Measurements from ENCODE around the gene ANTXR1.
A peak's percentile ranks its signal among the peaks of the same experiment; 100 is the strongest.

Gene ANTXR1

DNA sequence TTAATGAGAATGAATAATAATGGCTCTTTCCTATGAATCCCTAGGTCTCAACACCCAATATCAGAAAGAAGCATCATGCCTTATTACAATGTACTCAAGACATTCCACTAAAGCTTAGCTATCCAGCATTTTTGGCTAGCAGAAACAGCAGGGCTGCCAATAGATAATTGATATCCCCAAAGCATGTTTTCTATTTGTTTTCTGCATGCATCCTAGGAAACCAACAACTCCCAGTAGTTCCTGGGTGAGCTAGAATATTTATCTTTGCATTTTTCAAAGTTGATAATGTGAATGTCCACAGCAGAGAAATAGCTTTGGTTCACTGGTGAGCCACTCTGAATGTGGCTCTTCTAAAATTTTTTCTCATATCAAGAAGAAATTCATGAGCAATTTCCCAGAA lies 5.8 kb upstream of the ANTXR1 start:
- no peak for DNase-seq

DNA sequence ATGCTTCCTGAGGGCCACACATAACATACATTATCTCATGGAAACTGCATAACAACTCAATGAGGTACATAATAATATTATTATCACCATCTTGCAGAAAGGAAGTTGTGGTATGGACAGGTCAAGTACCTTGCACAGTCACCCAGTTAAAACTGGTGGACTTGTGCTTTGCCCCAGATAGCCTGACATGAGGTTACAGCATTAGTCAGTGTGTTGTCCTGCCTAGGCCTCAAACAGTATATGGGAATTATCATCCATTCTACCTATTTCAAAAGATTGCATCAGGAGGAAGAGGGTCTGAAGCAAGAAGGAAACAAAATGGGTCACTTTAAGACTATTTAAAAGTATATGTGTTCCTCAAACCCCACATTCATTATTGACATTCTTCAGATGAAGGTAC lies 5.4 kb upstream of the ANTXR1 start:
- DNase-seq: no peak

DNA sequence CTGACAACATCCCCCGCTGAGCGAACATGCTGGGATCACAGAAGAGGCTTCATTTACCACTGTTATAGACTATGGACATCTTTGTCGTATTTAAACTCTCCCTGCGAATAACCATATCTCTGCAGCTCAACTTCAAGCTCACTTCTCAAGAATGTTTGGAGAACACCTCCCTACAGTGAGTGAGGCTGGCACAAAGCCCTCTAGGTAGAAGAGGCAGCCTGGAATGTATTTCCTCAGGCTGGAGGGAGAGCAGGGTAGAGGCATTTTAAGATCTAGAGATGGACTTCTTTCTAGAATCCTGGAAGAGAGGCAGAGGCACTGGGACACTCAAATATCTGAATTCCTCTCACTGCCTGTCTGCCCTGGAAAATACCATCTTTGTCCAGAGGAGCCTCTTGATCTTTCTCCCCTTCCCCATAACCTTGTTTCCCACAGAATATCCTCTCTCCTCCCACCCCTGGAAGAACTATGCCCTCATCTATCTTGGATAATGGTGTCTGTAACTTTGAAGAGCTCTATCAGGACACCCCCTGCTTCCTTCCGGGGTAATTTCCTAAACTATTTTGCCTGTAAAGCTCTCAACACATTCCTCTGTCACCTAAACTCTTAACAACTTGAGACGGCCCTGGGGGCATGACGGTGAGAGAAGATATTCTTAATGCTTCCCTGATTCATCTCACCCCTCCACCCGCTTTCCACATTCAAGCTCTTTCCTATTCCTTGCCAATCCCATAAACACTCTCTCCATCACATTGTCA lies 2.4 kb upstream of the ANTXR1 start:
- no peak for DNase-seq

DNA sequence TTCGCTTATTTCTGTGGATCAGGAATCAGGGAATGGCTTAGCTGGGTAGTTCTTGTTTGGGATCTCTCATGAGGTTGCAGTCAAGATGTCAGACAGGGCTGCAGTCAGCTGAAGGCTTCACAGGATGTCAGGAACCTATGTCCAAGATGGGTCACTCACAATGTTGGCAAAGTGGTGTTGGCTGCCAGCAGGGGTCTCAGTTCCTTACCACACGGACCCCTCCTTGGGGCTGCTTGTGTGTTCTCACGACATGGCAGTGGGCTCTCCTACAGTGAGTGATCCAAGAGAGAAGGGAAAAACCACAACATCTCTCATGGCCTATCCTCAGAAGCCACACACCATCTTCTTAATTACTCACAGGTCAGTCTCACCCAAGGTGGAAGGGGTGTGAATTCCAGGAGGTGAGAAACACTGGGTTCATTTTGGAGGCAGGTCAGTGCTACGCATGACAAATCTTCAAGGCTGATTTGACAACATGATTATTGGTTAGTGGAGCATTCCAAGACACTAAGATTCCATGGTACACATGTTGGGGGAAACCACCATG lies 1.3 kb upstream of the ANTXR1 start:
- no peak for DNase-seq

DNA sequence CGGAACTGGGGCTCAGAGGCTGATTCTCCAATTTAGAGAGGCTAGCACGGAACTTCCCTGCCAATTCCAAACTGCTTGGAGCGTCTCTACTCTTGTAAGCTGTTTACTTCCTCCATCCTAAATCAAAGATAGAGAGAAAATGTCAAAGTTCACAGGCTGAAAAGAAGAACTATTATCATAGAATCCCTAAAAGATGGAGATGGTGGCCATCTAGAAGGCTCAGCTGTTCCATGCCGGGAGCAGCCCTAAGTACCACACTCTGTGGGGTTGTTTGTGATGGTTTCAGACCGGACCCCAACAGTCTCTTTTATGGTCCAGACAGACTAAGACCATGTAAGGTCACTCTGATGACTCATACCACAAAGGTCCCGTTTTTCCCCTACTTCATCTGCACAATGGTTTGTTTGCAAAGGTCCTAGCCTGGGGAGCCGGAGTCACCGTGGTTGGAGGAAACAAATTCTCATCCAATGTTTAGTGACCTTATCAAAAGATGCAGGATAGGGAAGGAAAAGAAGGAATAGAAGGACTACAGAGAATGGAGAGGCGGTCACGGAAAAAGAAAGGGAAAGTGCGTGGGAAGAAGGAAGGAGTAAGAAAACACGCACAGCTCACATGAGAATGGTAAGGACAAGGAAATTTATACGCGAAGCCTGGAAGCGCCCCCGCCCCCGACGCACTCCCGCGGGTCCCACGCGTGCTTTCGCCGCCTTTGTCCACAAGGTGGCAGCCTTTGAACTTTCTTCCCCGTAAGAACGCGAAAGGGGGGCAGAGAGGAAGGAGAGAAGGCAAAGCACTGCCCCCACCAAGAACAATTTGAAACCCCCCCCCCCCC lies 453 bp upstream of the ANTXR1 start:
- DNase-seq: peak in 2 of 5 experiments; percentile 21 to 26

DNA sequence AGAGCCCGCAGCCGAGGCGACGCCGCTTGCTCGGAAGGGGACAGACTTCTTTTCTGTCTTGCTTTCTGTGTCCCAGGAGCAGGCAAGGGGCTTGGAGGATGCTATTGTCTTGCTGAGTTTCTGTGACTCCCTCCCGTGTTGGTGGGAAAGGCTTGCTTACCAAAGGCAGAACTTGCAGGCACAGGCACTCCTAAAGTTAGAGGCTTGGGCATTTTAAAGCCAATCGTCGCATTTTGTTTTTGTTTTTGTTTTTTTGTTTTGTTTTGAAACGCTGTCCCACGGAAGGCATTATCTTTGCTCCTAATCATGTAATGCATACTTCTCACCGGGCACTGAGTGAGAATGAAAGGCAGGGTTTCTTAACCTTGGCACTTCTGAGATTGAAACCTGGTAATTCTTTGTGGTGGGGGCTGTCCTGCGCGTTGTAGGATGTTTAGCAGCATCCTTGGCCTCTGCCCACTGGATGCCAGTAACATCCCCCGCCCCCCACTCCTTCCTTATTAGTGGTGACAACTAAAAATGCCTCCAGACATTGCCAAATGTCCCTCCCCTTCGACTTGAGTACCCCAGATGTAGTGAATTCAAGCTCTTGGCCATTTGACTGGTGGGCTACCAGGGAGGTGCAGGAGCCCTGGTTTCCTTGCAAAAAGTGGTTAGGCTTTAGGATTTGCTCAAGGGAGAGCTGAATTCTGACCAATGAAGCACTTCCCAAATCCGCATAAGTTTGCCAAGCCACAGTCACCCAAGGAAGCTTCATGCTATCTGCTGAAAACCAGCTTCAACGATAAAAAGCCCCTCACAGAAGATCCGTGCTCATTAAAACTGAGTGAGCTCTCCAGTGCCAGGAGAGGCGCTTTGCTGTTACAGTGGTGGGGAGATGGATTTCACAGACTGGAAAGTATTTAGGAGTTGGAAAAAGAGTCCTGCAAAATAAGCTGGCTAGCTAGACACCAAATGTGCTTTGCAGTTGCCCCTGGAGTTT lies 1.2 kb downstream of the ANTXR1 start:
- DNase-seq: peak in 1 of 5 experiments; percentile 17

DNA sequence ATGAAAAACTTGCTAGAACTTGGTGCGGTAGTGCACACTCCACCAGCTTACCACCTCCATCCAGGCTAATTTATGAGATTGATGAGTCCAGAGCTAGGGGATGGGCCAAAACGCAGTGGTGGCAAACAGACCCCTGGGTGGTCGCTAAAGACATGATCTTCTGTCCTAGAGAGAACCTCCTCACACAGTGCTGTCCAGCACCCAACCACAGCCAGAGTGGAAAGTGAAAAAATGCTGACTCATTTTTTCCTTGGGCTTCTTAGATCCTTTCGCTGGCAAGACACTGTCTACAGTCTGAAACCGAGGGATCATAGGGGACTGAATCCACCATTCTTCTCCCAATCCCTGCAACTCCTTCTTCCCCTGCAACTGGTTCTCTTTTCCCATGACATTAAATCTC lies 4.1 kb downstream of the ANTXR1 start:
- DNase-seq: no peak

DNA sequence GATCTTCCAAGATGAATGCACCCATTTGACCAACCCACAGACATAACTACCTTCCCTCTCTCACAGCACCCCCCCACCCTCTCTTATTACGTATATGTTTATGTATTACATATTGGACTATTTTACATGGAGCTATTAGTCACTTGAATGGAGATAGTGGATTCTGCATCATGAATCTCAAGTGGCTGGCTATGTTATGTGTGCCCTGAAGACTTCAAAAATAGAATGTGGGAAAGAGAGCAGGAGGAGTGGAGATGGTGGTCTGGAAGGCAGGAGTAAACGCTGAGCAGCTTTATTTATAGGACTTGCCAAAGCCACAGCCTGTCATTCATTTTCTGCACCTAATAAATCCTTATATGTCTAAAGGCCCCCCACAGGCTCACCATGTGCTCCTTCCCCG lies 4.9 kb downstream of the ANTXR1 start:
- DNase-seq: no peak

DNA sequence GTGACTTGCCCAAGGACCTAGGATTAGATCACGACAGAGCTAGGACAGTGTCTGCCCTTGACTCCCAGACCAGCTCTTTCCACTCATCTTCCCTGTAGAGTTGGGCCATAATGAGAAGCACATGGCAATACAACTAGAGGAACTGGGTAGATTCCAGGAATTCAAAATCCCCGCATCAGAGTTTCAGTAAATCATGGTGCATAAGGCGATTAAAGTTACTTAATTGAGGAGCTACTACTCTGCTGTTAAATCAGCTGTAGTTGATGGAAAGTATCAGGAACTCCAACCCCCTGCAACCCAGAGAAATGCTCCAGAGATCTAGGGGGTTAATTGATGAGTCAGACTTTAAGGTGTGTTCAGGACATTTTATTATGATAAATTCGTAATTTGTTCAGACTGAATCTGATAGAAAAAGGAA lies 5.7 kb downstream of the ANTXR1 start:
- DNase-seq: no peak

DNA sequence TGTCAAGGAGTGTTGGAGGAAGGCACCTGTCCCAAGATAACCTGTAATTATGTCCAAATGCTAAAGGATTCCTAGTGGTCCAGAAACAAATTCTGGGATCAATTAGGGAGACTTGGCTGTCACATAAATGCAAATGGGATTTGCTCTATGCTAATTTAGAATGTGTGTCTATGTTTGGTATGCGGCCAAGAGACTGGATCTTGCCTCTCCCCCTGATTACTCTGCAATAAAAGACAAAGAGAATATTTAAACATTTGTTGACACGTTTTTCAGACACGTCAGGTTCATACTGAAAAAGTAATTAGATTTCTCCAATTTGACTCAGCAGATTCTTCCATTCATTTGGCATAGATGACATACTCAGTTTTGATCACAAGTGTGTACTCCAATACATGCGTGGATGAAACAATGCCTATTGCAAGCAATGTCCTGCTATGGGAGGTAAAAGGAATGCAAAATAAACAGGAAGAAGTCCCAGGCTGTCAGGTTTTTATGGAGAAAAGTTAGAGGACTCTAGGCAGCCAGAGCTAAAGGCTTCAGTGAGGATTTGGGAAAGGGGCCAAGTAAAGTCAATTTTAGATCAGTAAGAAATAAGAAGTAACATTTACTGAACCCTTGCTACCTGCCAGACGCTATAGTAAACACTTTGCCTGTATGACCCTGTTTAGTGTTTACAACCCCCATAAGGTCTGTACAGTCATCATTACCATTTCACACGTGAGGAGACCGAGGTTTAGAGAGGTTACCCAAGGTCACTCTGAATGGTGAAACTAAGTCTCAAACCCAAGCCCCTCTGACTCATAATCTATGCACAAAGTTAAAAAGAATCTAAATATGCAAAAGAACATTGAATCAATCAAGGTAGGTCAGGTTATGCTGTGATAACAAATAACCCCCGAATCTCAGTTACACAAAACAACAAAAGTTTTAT lies 7.8 kb downstream of the ANTXR1 start:
- DNase-seq: no peak

DNA sequence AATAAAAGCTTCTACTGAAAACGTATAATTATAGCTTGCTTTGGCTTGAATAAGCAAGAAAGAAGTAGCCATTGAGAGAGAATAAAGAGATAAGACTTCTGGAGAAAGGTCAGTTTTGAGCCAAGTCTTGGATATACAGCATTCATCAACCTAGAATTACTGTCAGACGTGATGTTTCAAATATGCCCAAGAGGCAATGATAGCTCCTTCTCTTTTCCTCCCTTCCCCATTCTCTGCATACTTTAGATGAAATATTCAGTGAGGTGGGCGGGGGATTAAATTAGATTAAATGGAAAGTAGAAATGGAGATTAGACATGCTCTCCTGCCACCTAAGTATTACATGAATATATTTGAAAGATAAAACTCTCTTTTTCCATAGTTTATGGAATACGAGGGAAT lies 8.7 kb downstream of the ANTXR1 start:
- DNase-seq: no peak

DNA sequence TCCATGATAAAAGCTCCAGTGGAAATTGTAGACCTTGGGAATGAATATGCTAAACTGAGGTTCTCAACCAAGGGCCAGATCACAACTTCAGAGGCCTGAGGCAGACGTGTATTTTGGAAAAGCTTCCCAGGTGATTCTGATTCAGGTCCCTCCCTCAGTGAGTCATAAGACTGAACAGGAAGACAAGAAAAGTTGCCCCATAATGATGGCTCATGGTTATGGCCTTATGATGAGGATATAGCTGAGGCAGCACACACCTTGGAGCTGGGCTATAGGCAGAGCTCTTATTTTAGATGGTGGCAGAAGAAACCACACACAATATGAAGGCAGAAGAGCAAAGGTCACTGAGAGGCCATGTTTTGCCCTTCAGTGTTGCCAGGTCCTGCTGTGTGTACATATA lies 9.6 kb downstream of the ANTXR1 start:
- no peak for DNase-seq

DNA sequence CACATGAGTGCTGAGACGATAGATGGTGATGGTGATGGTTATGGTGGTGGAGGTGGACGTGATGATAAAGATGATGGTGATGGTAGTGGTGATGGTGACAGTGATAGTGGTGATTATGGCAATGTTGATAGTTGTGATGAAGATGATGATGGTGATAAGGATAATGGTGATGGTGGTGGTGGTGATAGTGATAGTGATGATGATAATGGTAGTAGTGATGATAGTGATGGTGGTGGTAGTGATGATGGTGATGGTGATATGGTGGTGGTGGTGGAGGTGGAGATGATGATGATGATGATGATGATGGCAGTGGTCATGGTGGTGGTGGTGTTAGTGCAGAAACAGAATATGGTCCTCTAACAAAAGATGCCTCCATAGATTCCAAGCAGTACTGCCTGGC lies 10.3 kb downstream of the ANTXR1 start:
- DNase-seq: peak in 1 of 5 experiments; percentile 13

DNA sequence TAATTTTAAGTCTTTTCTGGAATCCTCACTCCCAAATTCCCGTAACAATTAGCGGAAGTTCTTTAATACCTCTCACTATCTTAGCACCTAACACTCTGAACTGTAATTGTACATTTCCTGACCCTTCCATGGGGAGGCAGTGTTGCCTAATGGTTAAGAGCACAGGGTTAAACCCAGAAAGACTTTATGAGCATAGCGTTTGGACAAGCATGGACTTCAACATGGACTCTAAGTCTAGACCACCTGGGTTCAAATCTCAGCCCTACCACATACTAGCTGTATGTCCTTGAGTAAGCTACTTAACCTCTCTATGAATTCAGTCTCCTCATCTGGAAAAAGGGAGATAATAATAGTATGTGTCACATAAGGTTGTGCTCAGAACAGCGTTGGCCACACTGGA lies 13.0 kb downstream of the ANTXR1 start:
- peak in 1 of 5 experiments; percentile 16 for DNase-seq

DNA sequence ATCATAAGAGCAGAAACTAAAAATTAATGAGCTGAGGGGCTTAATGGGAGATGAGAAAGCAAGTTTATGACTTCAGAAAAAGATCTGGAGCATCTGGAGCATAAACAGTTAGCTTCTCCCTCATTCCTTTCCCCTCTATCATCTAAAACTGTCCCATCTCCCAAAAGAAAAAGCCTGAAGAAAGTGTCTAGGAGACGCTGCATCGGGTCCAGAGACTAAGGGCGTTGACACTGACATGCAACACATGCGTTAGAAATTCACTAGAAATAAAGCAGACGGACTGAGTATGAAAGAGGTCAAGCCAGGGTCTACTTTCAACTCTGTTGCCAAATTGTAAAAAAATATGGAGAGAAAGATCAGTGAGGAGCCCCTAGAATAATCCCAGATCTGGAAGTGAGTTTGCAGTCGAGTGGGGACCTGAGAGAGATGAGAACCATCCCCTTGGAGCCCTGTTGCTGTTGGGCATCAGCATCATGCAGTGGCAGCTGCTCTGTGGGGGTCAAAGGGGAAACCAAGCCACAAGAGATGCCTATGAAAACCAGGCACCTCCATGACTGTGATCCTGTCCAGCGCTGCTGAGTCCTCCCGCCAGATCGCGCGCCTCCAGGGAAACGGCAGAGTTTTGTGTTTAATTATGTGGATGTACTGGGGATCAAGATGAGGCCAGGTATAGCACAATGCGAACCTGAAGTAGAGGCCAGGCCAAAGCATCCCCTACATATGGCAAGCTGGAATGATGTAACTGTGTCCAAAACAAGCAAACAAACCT lies 13.9 kb downstream of the ANTXR1 start:
- DNase-seq: no peak

DNA sequence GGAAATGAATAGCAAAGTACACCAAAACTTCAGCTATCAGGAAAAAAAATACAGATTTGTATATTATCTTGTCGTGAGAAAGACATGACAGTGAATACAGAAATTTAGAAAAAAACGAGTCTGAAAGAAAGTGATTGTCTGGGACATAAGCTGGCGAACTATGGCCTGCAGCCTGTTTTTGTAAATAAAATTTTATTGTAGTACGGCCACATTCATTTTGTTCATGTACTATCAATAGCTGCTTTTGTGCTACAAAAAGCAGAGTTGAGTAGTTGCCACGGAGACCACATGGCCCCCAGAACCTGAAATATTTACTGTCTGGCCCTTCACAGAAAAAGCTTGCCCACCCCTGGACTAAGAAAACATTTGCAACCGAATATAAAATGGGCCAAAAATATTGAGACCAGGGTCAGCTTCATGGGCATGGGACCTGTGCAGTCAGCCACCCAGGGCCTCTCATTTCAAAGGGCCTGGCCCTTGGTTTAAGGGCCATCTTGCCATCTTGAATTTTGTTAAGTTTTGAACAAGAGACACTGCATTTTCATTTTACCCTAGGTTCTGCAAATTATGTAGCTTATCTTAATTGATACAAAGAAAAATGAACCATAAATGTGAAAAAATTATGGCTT lies 17.9 kb downstream of the ANTXR1 start:
- DNase-seq: no peak

DNA sequence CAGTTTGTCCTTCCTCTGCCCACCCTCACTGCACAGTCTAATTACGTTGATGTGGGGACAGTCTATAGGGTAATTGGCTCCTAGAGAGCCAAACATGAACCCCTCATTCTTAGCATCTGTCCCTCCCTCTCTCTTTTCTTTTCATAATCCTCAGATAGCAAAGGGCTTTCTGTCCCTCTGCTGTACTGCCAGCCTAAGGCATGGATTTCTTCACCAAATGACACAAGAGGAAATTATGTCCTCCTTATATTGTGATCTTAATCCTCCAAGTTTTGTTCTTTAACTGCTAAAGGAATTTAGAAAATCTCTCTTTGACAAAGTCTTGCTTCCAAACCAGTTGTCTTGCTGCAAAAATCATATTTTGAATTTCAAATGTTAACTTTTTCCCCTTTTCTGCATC lies 18.5 kb downstream of the ANTXR1 start:
- no peak for DNase-seq

DNA sequence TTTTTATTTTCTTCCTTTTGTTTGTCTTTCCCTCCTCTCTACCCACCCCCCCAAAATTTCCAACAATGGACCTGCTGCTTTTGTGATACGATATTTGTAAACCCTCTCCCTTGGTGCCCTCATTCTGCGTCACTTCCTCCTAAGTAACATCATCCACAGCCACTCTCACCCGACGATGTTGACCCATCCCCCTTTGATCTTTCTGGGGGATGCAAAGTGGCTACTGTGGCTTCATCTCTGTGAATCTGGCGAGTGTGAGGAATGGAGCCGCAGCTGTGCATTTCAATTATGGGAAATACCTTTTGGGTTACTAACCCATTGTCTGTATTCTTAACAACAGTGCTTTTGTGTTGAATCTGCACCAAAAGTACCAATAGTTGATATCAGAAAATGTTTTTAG lies 19.4 kb downstream of the ANTXR1 start:
- no peak for DNase-seq

DNA sequence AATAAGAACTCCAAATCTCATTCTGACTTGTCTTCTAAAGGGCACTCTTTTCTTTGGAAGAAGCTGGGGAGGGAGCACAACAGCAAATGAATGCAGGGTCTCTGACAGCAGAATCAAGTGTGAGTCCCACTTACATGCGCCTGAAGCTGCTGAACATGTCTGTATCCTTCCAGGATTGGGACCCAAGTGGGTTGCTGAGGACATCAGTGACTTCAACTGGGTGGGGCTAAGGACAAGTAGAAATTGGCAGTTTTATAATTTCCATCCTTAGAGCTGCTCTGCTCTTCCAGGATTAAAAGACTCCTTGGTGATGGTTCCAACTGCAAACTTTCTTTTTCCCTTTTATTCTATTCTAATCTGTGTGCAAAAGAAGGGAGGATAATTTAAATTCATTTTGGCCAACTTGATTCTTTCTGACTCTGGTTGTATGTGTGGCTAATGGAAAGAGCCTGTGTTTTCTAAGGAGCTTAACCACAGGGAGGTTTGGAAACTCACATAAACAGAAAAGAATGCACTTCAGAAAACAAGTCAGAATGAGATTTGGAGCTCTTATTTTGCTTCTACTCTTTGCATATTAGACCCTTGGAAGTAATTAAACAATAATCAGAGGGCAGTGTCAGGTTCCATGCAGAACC lies 20.6 kb downstream of the ANTXR1 start:
- no peak for DNase-seq

DNA sequence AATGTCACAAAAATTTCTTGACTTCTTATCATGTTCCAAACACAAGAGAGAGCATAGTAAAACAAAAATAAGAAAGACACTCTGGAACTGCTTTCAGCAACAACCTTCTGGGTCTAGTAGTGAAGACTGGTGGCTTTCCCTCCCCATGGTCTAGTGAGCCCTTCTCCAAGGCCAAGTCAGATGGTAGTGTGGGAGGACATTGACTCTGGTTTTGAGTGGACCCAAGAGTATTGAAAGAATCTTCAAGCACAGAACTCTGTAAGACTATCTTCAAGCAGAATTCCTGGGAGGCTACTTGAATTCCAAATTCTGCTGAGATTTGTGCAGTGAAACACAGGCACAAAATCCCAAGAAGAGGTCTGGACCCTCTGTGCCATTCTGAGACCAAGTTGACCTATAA lies 21.1 kb downstream of the ANTXR1 start:
- DNase-seq: no peak
